Activated naive CD8-positive, alpha-beta T cell treated with anti-CD3 and anti-CD28 coated beads, Interleukin-2, amount 10 ng/mL, durations not matched to agents 7 days and 5 days (primary cell): ENCODE results near the gene RBFOX1. TPM values are rescaled to one million over a fixed set of nuclear protein-coding genes. Genes with fewer than 3 reads are reported as not detected.

ENCODE experiments used
- ATAC-seq: fragments of 150-1000 bp; cut with Tn5 transposase; one replicate; pipeline ENCODE4 v1.10.0; 2021; ENCODE audit warnings: low read depth, moderate library complexity
- POLR2A ChIA-PET: fragments of 350-600 bp; sonication (Branson Sonifier 250); formaldehyde crosslinking; loops from one replicate; lab custom pipeline; 2021; ENCODE audit warnings: antibody characterized with exemption; lab: Charles Lee
- DNase-seq: peaks from one replicate; pipeline ENCODE4 v3.0.0; 2021
- H3K27ac Mint-ChIP-seq: one replicate; pipeline ENCODE4 v1.8.0; 2022; ENCODE audit warnings: mild to moderate bottlenecking, mixed read lengths
- H3K27me3 Mint-ChIP-seq: one replicate; pipeline ENCODE4 v1.8.0; 2022; ENCODE audit warnings: mild to moderate bottlenecking, moderate library complexity, mixed read lengths
- H3K36me3 Mint-ChIP-seq: one replicate; pipeline ENCODE4 v1.8.0; 2021; ENCODE audit warnings: mild to moderate bottlenecking, mixed read lengths
- H3K4me1 Mint-ChIP-seq: one replicate; pipeline ENCODE4 v1.8.0; 2021; ENCODE audit warnings: mixed read lengths
- H3K4me3 Mint-ChIP-seq: one replicate; pipeline ENCODE4 v1.8.0; 2022; ENCODE audit warnings: mild to moderate bottlenecking, moderate library complexity, mixed read lengths
- H3K9me3 Mint-ChIP-seq: one replicate; pipeline ENCODE4 v1.8.0; 2021; ENCODE audit warnings: mixed read lengths
- total RNA-seq, 2 experiments: library from RNA; stranded (reverse); gene quantifications; one replicate each; pipeline ENCODE4 v1.2.3, GENCODE V29; 2021

Gene RBFOX1
- total RNA-seq, 2 experiments from 2014 or later = not detected

- H3K9me3 Mint-ChIP-seq = peaks cover 5% of the 10 kb centered on the region
- H3K27me3 Mint-ChIP-seq = no peaks in the 10 kb centered on the region
- no peak overlapping the region for H3K4me3 Mint-ChIP-seq
- no peaks in the 10 kb centered on the region for H3K4me1 Mint-ChIP-seq
- H3K27ac Mint-ChIP-seq = no peak overlapping the region
- ATAC-seq (no peak), DNase-seq (no peak)
- H3K36me3 Mint-ChIP-seq = no peaks in the 10 kb centered on the region
- POLR2A ChIA-PET = no interaction called here
Observed at GRCh38 chr16:7614021-7614795, 281.6 kb downstream of the RBFOX1 start.

- no peak overlapping the region for H3K4me3 Mint-ChIP-seq
- POLR2A ChIA-PET = no interaction called here
- peaks cover 5% of the 10 kb centered on the region for H3K9me3 Mint-ChIP-seq
Observed at GRCh38 chr16:7615565-7615964, 282.9 kb downstream of the RBFOX1 start.

GRCh38 chr16:7624871-7625766 is 292.5 kb downstream of the RBFOX1 start:
- Mint-ChIP-seq H3K9me3 (peaks cover 8% of the 10 kb centered on the region), H3K36me3 (no peaks in the 10 kb centered on the region), H3K27me3 (no peaks in the 10 kb centered on the region), H3K4me3 (no peak overlapping the region), H3K27ac (no peak overlapping the region), H3K4me1 (no peaks in the 10 kb centered on the region)
- ATAC-seq = no peak
- POLR2A ChIA-PET = no interaction called here
- DNase-seq = no peak

More at GRCh38 chr16:7615565-7615964, 282.9 kb downstream of the RBFOX1 start:
- no peaks in the 10 kb centered on the region for H3K36me3 Mint-ChIP-seq
- no peaks in the 10 kb centered on the region for H3K4me1 Mint-ChIP-seq
- ATAC-seq (no peak), DNase-seq (no peak)
- no peaks in the 10 kb centered on the region for H3K27me3 Mint-ChIP-seq
- no peak overlapping the region for H3K27ac Mint-ChIP-seq

GRCh38 chr16:7628981-7629380 is 296.3 kb downstream of the RBFOX1 start:
- H3K27ac Mint-ChIP-seq = no peak overlapping the region
- no peak for ATAC-seq
- POLR2A ChIA-PET = no interaction called here

GRCh38 chr16:7629571-7629970 is 296.9 kb downstream of the RBFOX1 start:
- peaks cover 9% of the 10 kb centered on the region for H3K9me3 Mint-ChIP-seq
- no peaks in the 10 kb centered on the region for H3K27me3 Mint-ChIP-seq
- ATAC-seq = no peak
- H3K4me3 Mint-ChIP-seq = no peak overlapping the region
- H3K4me1 Mint-ChIP-seq = no peaks in the 10 kb centered on the region
- no peak overlapping the region for H3K27ac Mint-ChIP-seq
- H3K36me3 Mint-ChIP-seq = no peaks in the 10 kb centered on the region
- POLR2A ChIA-PET = no interaction called here
- DNase-seq = no peak

More at GRCh38 chr16:7628981-7629380, 296.3 kb downstream of the RBFOX1 start:
- Mint-ChIP-seq H3K27me3 (no peaks in the 10 kb centered on the region), H3K4me1 (no peaks in the 10 kb centered on the region), H3K4me3 (no peak overlapping the region), H3K36me3 (no peaks in the 10 kb centered on the region), H3K9me3 (peaks cover 9% of the 10 kb centered on the region)
- no peak for DNase-seq

- POLR2A ChIA-PET = no interaction called here
- H3K36me3 Mint-ChIP-seq = no peaks in the 10 kb centered on the region
- H3K4me1 Mint-ChIP-seq = no peaks in the 10 kb centered on the region
- H3K9me3 Mint-ChIP-seq = peaks cover 5% of the 10 kb centered on the region
- DNase-seq (no peak), ATAC-seq (no peak)
- H3K27me3 Mint-ChIP-seq = no peaks in the 10 kb centered on the region
- no peak overlapping the region for H3K27ac Mint-ChIP-seq
- H3K4me3 Mint-ChIP-seq = no peak overlapping the region
Observed at GRCh38 chr16:7637446-7637845, 304.8 kb downstream of the RBFOX1 start.

GRCh38 chr16:7638306-7638705 is 305.7 kb downstream of the RBFOX1 start:
- Mint-ChIP-seq H3K9me3 (peaks cover 5% of the 10 kb centered on the region), H3K4me3 (no peak overlapping the region), H3K36me3 (no peaks in the 10 kb centered on the region), H3K4me1 (no peaks in the 10 kb centered on the region), H3K27ac (no peak overlapping the region), H3K27me3 (no peaks in the 10 kb centered on the region)
- ATAC-seq (no peak), DNase-seq (no peak)
- POLR2A ChIA-PET = no interaction called here

GRCh38 chr16:7640334-7640733 is 307.7 kb downstream of the RBFOX1 start:
- ATAC-seq (no peak), DNase-seq (no peak)
- Mint-ChIP-seq H3K9me3 (peaks cover 8% of the 10 kb centered on the region), H3K27ac (no peak overlapping the region), H3K27me3 (no peaks in the 10 kb centered on the region), H3K4me3 (no peak overlapping the region), H3K36me3 (no peaks in the 10 kb centered on the region), H3K4me1 (no peaks in the 10 kb centered on the region)
- POLR2A ChIA-PET = no interaction called here

- no peak overlapping the region for H3K4me3 Mint-ChIP-seq
- H3K36me3 Mint-ChIP-seq = no peaks in the 10 kb centered on the region
- no peaks in the 10 kb centered on the region for H3K27me3 Mint-ChIP-seq
- ATAC-seq (no peak), DNase-seq (no peak)
- no peak overlapping the region for H3K27ac Mint-ChIP-seq
- H3K9me3 Mint-ChIP-seq = peaks cover 4% of the 10 kb centered on the region
- POLR2A ChIA-PET = no interaction called here
- no peaks in the 10 kb centered on the region for H3K4me1 Mint-ChIP-seq
Observed at GRCh38 chr16:7644176-7644575, 311.5 kb downstream of the RBFOX1 start.

GRCh38 chr16:7644811-7645210 is 312.2 kb downstream of the RBFOX1 start:
- Mint-ChIP-seq H3K36me3 (no peaks in the 10 kb centered on the region), H3K4me3 (no peak overlapping the region), H3K9me3 (peaks cover 4% of the 10 kb centered on the region), H3K27me3 (no peaks in the 10 kb centered on the region), H3K4me1 (no peaks in the 10 kb centered on the region), H3K27ac (no peak overlapping the region)
- no peak for ATAC-seq
- POLR2A ChIA-PET = no interaction called here
- no peak for DNase-seq

- H3K9me3 Mint-ChIP-seq = peaks cover 6% of the 10 kb centered on the region
- H3K27me3 Mint-ChIP-seq = no peaks in the 10 kb centered on the region
- no peaks in the 10 kb centered on the region for H3K4me1 Mint-ChIP-seq
- DNase-seq = no peak
- no peak overlapping the region for H3K27ac Mint-ChIP-seq
- no peak overlapping the region for H3K4me3 Mint-ChIP-seq
- no peak for ATAC-seq
- POLR2A ChIA-PET = no interaction called here
- H3K36me3 Mint-ChIP-seq = no peaks in the 10 kb centered on the region
Observed at GRCh38 chr16:7646821-7647500, 314.3 kb downstream of the RBFOX1 start.

- Mint-ChIP-seq H3K4me1 (no peaks in the 10 kb centered on the region), H3K4me3 (no peak overlapping the region), H3K36me3 (no peaks in the 10 kb centered on the region), H3K27me3 (no peaks in the 10 kb centered on the region), H3K27ac (no peak overlapping the region), H3K9me3 (peaks cover 7% of the 10 kb centered on the region)
- no peak for ATAC-seq
- POLR2A ChIA-PET = no interaction called here
- DNase-seq = no peak
Observed at GRCh38 chr16:7650431-7650830, 317.8 kb downstream of the RBFOX1 start.

GRCh38 chr16:7651803-7652570 is 319.3 kb downstream of the RBFOX1 start:
- H3K4me3 Mint-ChIP-seq = no peak overlapping the region
- H3K27ac Mint-ChIP-seq = no peak overlapping the region
- no peaks in the 10 kb centered on the region for H3K27me3 Mint-ChIP-seq
- H3K4me1 Mint-ChIP-seq = no peaks in the 10 kb centered on the region
- H3K36me3 Mint-ChIP-seq = no peaks in the 10 kb centered on the region
- POLR2A ChIA-PET = no interaction called here
- H3K9me3 Mint-ChIP-seq = peaks cover 7% of the 10 kb centered on the region
- no peak for DNase-seq
- ATAC-seq = no peak
